HG02571 (cell line): Measurements from ENCODE around the gene SLC50A1.
A peak's percentile ranks its signal among the peaks of the same experiment; 100 is the strongest.

Source experiments
- ATAC-seq: cut with Tn5 transposase; IDR thresholded peaks from one replicate; pipeline ENCODE4 v1.9.1; 2021; ENCODE audit warnings: mild to moderate bottlenecking, moderate library complexity; ENCODE audit not compliant: unreplicated experiment

The SLC50A1 gene

GRCh38 chr1:155169541-155169940, 33.9 kb downstream of the SLC50A1 start:
- no peak for ATAC-seq

- no peak for ATAC-seq
These were observed 34.6 kb downstream of the SLC50A1 start for GRCh38 chr1:155170101-155170785.

DNA sequence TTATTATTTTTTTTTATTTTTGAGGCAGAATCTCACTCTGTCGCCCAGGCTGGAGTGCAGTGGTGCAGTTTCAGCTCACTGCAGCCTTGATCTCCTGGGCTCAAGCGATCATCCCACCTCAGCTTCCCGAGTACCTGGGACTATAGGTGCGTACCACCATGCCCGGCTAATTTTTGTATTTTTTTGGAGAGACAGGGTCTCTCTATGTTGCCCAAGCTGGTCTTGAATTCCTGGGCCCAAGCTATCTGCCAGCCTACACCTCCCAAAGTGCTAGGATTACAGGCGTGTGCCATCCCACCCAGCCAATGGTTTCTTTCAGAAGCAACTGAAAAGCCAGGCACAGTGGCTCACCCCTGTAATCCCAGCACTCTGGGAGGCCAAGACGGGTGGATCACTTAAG, 35.2 kb downstream of the SLC50A1 start:
- no peak for ATAC-seq

DNA sequence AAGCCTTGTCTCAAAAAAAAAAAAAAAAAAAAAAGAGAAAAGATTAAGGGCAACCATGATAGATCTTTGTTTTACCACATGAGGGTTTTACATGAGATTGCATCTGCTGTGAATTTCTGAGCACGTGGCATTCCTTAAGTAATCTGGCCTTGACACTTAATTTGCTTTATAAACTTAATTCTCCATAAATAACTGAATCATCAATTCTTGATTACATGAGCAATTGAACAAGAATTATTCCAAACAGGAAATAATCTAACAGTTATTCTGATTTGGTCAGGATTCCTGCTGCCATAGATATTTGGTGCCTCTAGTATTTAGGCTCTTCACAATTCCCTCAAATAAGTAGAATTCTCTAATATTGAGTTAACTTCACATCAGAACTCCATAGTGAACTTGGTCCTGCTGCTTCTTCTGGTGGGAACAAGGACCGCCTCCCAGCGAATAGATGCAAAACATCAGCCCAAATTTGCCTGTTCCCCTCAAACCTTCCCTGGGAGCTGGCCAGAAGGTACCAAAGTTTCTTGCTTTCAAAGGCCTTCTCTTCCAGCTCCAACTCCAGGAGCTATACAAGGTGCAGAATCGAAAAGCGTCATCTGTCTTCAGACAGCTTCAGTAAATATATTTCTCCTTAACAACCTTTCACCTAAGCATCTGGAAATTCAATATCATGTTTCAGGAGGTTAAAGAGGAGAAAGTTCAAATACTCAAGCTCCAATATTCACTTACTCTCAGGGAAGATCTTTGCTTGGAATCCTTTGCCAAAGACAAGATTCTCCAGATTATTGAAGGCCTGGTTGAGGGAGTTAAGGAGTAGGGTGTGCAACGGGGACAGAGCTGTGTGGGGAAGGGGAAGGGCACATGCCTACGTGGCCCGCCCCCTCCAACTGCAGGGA, 36.4 kb downstream of the SLC50A1 start:
- peak; percentile 15 for ATAC-seq

DNA sequence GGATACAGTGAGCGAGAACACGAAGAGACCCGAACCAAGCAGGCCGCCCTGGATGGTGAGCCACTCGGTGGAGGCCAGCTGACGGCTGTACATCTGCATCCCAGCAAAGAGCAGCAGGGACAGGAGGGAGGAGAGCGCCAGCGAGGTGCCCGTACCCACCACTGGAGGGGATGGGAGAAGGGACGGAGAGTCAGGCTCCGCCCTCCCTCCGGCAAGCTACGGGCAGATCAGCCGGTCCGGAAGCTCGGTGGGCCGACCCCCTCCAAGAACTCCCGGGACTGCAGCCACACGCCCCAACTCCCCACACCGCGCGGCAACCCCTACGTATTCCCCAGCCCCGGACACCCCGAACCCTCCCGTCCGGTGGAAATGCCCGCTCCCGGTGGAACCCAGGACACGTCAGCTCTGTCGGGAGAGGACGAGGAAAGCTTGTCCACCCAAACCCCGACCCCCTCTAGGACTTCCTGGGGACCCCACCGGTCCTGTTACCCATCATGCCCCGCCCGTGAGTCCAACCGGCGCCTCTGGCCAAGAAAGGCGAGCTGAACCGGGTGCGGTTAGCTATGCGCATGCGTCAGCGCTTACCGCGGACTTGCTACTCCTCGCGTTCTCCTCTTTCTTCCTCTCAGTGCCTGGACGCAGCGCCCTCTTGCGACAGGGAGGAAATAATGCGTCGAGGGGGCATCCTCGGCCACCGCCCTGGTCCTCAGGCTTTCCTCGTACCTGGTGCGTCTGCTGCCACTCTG, 37.3 kb downstream of the SLC50A1 start, which contains the start of gene KRTCAP2:
Gene KRTCAP2 (minus strand): TSS at position 573 of the 746 bp plus-strand sequence. CDS start 80 bp downstream, at position 493.
- peak; percentile 76 for ATAC-seq

GRCh38 chr1:155173478-155174323, 38.0 kb downstream of the SLC50A1 start, which contains the start of gene TRIM46:
TRIM46 (plus strand) TSS chr1:155173849; CDS start chr1:155173967, 118 bp downstream.
- no peak for ATAC-seq

- ATAC-seq, result no peak
These were observed 39.0 kb downstream of the SLC50A1 start for GRCh38 chr1:155174324-155175280.

DNA sequence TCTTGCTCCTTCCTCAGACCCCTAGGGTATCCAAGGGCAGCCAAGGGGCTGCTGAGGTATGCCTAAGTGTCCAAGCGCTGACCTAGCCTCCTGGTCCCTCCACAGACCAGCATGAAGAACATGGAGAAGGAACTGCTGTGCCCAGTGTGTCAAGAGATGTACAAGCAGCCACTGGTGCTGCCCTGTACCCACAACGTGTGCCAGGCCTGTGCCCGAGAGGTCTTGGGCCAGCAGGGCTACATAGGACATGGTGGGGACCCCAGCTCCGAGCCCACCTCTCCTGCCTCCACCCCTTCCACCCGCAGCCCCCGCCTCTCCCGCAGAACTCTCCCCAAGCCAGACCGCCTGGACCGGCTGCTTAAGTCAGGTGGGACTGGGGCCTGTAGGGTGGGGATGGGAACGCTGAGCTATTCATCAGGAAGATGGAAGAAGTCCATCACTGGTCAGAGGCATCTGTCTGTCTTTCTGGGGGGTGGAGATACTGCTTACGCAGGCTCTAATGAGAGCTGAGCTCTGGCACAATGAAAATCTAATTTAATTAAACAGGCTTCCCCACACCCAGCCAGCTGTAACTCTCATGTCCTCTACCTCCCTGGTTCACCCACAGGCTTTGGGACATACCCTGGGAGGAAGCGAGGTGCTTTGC, 39.8 kb downstream of the SLC50A1 start:
- ATAC-seq, result no peak

DNA sequence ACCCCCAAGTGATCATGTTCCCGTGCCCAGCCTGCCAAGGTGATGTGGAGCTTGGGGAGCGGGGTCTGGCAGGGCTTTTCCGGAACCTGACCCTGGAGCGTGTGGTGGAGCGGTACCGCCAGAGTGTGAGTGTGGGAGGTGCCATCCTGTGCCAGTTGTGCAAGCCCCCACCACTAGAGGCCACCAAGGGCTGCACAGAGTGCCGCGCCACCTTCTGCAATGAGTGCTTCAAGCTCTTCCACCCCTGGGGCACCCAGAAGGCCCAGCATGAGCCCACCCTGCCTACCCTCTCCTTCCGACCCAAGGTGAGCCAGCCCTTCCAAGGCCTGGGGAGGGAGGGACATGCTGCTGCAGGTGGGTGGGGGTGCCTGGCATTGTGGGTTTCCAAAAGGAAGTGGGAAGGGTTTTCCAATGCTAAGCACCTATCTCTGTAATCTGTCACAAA, 40.3 kb downstream of the SLC50A1 start:
- no peak for ATAC-seq

DNA sequence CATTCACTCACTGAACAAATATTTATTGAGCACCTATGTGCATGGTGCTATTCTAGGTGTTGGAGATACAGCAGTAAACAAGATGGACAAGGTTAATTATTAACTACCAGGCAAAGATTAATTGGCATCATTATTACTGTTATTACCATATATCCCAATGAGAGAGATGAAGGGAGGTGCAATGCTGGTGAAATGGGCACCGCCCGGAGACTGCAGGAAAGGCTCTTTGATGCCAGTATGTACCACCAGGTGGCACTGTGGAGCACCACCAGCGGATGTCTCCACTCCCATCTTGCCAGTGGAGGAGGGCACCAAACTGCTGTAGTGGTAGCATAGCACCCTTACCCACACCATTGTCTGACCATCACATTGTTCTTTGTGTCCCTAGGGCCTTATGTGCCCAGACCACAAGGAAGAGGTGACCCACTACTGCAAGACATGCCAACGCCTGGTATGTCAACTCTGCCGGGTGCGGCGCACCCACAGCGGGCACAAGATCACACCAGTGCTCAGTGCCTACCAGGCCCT, 41.0 kb downstream of the SLC50A1 start:
- ATAC-seq, result no peak

- ATAC-seq, result no peak
These were observed 41.7 kb downstream of the SLC50A1 start for GRCh38 chr1:155177192-155177917.

DNA sequence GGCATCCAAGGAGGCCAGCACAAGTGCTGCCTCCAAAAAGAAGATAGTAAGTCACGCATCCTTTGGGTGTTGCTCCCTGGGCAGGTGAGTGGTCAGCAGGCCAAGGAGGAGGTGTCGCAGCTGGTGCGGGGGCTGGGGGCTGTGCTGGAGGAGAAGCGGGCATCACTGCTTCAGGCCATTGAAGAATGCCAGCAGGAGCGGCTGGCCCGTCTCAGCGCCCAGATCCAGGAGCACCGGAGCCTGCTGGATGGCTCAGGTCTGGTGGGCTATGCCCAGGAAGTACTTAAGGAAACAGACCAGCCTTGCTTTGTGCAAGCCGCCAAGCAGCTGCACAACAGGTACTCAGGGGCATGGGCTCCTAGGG, 42.2 kb downstream of the SLC50A1 start:
- ATAC-seq, result no peak

- no peak for ATAC-seq
These were observed 42.9 kb downstream of the SLC50A1 start for GRCh38 chr1:155178441-155179111.

GRCh38 chr1:155179112-155180031, 43.7 kb downstream of the SLC50A1 start:
- ATAC-seq, result no peak

DNA sequence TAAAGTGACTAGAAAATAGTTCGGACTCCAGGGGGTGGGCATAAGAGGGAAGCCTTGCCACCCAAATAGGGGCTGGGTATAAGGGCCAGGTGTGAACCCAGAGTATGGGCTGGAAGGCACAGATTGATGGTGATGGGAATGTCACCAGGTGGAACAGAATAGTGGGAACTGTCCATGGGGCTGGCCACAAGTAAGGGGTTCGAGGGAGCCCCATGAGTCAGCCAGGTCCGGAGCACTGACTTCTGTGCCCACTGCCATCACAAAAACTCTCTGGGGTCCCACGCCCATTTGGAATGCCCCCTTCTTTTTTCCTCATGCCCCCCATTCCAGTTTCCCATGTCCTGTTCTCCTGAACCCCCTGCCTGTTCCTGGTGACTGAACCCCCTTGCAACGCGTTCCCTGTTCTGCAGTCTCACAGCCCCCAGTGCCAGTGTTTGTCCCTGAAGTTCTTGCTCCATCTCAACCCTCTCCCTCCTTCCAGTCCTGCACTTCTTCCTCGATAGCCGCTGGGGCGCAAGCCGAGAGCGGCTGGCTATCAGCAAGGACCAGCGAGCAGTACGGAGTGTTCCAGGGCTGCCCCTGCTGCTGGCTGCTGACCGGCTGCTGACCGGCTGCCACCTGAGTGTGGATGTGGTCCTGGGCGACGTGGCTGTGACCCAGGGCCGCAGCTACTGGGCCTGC, 45.9 kb downstream of the SLC50A1 start:
- ATAC-seq, result no peak
